DMS 273 (cell line): ENCODE data around the gene BACH2.
"Not testable (repeated sequence)": the region's sequence is repeated elsewhere in the genome, so short reads cannot be mapped to it uniquely, and the experiment has no call there.

Experiments
- DNase-seq: peaks from one replicate; lab custom pipeline; 2025; ENCODE audit not compliant: unreplicated experiment; lab: John Stamatoyannopoulos, UW

The BACH2 gene

DNA sequence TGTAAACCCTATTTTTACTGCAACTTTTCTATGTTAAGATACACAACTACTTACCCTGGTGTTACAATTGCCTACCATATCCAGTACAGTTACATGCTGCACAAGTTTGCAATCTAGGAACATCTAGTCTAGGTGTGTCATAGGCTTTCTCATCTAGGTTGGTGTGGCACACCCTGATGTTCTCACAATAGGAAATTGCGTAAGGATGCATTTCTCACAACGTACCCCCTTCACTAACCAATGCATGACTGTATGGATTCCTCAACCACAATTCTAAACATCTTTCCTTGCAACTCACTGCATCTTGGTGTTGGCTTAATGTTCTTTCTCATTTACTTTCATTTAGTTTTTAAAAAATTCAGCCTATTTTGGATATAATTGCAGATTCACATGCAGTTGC is 370.8 kb downstream of the BACH2 start:
- no peak for DNase-seq

DNA sequence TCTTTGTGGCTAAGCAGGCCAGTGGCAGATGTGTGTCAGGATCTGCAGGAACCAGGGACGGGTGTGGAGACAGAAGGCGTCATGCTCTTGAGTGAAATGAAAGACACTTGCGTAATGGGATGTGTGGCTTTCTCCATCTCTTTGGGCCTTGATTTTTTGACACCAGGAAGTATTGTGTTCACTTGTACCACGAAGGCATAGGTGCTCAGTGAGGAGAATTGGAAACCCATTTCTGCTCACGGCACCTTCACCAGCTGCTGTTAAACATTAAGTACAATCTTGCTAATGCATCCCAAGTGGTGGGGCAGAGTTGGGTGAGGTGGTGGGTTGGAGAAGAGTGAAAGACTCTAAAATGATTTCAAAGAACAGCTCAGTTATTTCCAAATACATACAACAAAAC is 372.4 kb downstream of the BACH2 start:
- DNase-seq, result no peak

DNA sequence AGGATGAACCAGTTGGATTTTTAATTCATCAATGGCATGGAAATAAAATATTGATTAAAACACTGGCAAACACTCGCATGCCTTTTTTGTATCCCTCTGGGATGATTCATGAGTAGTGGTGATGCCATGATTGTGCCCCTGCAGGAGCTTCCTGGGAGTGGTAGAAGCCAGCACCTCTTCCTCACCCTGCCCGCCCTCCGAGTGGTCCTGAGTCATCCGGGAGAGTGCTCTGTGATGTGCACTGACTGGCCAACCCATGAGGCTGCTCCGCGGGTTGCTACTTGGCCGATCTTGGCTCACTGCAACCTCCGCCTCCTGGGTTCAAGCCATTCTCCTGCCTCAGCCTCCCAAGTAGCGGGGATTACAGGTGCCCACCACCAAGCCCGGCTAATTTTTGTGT is 375.0 kb downstream of the BACH2 start:
- no peak for DNase-seq

DNA sequence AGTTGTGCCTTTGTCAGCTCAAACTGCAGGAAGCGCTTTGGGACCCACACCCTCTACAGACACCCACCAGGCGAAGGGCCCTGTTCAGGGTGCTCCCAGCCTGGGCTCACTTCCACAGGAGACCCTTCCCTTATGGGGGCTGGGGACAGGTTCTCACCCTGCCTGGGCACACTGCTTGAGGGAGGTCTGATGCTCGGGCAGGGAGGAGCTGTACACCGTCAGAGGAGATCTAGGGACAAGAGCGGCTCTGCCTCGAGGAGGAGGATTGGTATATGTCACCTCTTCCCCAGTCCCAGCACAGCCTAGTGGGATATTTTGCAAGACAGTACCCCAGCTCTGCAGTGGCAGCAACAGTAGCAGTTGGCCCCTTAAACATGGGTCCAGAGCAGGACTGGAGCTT is 375.4 kb downstream of the BACH2 start:
- no peak for DNase-seq

DNA sequence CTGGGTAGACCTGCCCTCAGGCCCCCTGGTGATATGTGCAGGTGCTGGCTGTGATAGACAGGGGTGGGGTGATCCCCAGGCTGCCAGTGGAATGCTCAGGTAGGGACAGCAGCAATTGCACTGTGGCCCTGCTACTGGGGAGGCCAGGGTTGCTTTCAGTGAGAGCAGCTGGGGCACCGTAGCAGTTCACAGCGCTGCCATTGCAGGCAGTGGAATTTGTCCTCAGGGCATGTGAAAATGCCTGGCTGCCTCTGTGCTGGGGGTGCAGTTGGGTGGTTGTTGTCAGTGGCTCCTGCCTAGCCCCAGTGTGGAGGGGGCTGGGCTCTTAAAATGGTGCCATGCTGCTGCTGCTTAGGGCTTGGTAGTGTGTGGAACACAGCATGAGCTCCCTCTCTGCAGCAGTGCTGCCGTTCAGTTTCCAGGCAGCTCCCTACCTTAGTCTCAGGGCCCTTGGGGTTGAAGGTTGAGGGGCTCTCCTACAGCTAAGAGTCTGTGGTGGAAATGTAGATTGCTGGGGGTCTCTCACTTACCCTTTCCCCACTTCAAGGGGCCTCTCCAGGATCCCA is 378.8 kb downstream of the BACH2 start:
- DNase-seq, result no peak

DNA sequence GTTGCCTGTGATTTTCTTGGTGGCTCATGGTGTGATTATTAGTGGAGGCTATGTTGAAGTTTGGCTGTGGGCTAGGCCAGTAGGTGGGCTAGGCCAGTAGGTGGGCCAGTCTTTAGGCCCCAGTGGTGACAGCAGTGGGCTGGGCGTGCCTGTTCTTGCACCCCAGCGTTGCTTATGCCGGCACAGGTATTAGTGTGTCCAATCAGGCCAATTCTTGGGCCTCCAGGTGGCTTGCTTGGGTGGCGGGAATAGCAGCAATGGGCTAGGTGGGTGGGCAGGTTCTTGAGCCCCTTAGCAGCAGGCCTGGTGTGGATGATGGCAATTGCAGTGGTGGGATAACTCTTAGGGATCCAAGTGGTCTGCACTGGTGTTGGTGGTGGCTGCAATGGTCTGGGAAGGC is 379.4 kb downstream of the BACH2 start:
- DNase-seq, result no peak

DNA sequence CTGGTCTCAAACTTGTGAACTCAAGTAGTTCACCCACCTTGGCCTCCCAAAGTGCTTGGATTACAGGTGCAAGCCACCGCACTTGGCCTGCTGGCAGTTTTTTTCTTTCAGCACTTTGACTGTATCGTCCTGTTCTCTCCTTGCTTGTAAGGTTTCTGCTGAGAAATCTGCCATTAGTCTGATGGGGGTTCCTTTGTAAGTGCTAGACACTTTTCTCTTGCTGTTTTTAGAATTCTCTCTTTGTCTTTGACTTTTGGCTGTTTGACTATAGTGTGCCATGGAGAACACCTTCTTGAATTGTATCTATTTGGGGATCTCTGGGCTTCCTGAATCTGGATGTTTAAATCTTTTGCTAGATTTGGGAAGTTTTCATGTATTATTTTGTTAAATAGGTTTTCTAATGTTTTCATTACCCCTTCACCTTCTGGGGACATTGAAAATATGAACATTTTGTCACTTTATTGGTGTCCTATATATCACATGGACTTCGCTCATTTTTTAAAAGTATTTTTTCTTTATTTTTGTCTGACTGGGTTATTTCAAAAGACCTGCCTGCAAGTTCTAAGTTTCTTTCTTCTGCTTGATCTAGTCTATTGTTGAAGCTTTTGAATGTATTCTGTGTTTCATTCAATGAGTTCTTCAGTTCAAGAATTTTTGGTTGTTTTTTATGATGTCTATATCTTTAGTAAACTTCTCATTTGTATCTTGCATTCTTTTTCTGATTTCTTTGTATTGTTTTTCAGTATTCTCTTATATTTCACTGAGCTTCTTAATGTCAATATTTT is 380.3 kb downstream of the BACH2 start:
- DNase-seq, result no peak

DNA sequence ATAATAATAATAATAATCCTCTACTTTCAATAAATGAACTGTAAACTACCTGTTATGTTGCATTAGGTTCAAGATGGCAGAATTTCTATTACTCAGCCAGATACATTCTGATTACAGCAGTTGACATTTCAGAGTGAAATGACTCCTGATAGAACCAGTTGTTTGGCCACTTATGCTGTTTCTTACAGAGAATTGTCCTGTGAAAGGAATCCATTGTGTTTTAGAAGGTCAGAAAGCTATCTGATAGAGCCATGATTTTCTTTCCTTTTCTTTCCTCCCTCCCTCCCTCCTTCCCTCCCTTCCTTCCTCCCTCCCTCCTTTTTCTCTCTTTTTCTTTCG is 385.8 kb downstream of the BACH2 start:
- DNase-seq, result no peak

DNA sequence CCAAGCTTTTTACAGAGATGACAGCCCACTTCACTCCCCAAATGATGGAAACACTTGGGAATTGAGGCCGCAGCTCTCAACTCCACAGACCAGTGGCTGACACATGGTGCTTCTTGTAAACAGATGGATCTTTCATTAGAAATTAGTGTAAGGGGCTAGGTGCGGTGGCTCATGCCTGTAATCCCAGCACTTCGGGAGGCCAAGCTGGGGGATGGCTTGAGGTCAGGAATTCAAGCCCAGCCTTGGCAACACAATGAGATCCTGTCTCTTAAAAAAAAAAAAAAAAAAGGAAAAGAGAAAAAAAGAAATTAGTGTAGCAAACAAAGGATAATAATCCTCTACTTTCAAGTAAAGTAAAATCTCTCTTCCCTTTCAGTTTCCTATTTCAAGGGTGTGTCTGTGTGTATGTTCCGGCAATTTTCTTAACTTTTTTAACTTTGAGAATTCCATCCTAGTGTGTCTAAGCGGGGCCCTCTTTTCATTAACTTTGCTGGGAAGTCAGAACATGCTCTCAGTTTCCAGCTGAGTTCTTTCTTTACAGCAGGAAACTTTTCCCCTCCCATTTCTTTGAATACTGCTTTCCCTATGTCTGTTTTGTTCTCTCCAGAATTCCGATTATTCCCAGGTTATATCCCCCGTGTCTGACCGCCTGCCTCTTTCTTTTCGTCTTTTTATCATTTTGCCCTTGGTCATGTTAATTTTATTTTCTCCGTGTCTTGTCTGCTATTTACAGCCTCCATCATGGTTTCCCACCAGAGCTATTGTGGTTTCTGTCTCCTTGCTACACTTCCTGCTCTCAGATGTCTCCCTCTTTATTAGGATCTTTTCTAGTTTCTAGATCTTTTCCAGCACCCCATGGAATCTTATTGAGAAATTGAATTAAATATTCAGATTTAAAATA is 386.4 kb downstream of the BACH2 start:
- DNase-seq, result not testable (repeated sequence)

DNA sequence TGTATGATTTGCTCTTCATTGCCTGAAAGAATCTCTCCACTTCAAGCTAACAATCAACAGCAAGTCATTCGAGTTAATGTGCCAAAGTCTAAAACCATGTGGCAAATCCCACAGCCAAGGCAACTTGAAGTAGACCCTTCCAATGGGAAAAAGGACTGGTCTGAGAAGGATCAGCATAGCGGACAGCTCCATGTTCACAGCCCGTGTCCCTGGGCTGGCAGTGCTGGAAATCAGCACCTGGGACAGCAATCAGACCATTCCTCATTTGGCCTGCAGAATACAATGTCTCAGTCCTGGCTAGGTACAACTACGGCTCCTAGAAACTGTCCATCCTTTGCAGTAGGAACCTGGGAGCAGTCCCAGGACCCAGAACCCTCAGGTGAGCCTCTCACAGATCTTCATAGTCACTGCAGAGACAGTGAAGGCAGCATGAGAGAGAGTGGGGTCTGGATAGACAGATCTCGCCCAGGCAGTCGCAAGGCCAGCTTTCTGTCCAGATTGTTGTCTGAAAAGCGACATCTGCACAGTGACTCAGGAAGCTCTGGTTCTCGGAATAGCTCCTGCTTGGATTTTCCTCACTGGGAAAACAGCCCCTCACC is 401.3 kb downstream of the BACH2 start:
- DNase-seq, result peak; percentile 45

DNA sequence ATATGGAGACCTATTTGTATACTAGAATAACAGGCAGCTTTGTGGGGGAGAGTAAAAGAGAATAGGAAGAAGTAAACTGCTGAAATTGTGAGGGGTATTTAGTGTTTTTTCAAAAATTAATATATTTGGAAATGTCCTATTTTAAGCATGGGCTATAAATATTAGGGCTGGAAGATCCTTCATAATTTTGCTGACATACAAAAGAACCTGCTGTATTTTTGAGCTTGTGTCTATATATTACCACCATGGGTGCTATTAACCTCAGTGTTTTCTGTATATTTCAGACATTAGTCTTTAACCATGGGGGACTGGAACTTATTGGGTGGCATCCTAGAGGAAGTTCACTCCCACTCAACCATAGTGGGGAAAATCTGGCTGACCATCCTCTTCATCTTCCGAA is 402.5 kb downstream of the BACH2 start, which contains the start of gene GJA10:
TSS of gene GJA10 (plus strand) at position 301 of the 400 bp plus-strand sequence. CDS start at position 301, 0 bp downstream.
- DNase-seq, result no peak

DNA sequence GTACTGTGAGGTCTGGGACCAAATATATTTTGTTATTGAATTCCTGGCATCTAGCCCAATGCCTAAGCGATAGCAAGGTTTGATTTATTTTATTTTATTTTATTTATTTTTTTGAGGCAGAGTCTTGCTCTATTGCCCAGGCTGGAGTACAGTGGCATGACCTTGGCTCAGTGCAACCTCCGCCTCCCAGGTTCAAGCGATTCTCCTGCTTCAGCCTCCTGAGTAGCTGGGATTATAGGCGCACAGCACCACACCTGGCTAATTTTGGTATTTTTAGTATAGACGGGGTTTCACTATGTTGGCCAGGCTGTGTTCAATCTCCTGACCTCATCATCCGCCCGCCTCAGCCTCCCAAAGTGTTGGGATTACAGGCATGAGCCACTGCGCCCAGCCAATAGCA is 404.1 kb downstream of the BACH2 start:
- not testable (repeated sequence) for DNase-seq

DNA sequence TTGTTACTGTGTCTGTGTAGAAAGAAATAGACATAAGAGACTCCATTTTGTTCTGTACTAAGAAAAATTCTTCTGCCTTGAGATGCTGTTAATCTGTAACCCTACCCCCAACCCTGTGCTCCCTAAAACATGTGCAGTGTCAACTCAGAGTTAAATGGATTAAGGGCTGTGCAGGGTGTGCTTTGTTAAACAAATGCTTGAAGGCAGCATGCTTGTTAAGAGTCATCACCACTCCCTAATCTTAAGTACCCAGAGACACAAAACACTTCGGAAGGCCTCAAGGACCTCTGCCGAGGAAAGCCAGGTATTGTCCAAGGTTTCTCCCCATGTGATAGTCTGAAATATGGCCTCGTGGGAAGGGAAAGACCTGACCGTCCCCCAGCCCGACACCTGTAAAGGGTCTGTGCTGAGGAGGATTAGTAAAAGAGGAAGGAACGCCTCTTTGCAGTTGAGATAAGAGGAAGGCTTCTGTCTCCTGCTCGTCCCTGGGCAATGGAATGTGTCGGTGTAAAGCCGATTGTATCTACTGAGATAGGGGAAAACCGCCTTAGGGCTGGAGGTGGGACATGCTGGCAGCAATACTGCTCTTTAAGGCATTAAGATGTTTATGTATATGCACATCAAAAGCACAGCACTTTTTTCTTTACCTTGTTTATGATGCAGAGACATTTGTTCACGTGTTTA is 405.7 kb downstream of the BACH2 start:
- DNase-seq, result not testable (repeated sequence)

DNA sequence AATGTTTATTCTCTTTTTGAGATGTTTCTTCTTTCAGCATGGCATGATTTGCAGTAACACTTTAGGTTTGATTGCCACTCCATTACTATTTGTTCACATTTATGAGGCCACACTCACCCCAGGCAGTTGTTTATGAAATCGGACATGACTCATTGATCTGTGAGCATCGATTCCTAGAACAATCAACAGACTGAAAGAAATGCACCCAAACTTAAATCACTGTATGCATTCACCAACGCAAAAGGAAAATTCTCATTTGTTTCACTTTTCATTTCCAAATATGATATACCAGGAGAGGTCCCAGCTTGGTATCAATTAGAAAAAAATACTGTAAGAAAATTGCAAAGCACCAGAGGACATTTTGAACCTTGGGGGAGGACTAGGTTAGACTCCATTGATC is 407.8 kb downstream of the BACH2 start:
- DNase-seq, result no peak

DNA sequence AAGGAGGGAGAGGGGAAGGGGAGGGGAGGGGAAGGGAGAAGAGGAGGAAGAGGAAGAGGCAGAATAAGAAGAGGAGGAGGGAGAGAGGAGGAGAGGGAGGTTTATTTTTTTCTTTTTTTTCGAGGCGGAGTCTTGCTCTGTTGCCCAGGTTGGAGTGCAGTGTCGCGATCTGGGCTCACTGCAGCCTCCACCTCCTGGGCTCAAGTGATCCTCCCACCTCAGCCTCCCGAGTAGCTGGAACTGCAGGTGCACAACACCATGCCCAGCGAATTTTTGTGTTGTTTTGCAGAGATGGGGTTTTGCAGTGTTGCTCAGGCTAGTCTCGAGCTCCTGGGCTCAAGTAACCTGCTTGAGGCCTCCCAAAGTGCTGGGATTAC is 408.5 kb downstream of the BACH2 start:
- no peak for DNase-seq

DNA sequence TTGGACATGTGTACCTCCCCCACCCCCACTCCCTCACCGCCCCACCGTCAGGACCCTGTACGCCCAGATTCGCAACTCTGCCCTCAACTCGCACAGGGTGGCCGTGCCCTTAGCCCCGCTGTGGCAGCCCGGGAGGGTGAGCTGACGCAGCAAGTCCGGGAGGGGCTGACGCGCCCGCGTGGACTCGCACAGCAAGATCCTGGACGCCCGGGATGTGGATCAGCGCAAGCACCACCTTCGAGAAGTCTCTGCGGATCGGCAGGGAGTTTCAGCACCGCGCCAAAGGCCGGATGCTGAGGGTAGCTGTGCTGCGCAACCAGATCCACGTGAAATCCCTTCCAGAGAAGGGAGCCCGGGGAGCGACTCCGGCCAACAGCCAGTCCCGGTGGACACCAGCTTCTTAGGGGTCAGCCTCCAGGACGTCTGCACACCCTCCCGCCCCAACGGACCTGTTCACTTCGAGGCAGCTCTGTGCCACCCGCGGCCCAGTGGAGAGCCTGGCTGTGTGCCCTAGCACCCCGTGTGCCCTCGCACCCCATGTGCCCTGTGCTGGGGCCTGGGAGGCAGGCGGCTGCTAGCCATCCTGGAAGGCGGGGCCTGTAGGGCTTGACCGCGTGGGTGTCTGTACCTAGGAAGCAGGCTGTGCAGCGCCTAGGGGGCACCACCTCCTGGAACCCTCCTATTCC is 409.0 kb downstream of the BACH2 start:
- no peak for DNase-seq

DNA sequence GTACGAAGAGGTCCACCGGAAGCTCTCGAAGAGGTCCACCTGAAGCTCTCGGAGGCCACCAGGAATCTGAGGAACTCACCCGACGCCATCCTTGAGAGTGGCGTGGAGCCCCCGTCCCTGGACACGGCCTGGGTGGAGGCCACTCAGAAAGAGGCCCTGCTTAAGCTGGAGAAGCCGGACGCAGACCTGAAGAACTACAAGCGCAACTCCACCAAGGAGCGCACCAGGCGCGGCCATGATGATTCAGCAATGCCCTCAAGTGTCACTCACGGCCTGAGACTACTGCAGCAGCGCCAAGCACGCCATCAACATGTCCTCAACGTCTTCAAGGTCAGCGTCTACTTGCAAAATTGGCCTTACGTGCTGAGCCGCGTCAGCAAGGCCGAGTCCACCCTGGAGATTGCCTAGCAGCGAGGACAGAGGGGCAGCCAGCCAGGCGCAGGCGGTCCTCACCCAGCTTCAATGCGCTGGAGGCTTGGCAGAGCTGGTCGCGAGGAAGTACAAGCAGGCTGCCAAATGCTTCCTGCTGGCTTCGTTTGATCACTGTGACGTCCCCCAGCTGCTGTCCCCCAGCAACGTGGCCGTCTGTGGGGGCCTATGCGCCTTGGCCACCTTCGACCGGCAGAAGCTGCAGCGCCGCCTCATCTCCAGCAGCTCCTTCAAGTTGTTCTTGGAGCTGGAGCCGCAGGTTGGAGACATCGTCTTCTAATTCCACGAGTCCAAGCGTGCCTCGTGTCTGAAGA is 410.1 kb downstream of the BACH2 start:
- no peak for DNase-seq
